GM12878 (cell line): ENCODE results near the gene AOPEP. TPM values are rescaled to one million over a fixed set of nuclear protein-coding genes. Genes with fewer than 3 reads are reported as not detected.

ENCODE experiments used
- ATAC-seq: fragments of 200-7000 bp; cut with Tn5 transposase; 3 replicates; pipeline ENCODE4 v1.9.1; 2020; ENCODE audit warnings: mild to moderate bottlenecking, moderate library complexity
- BruUV-seq: library from RNA; stranded (reverse); fragments of 400-500 nt; replicated peaks from 2 replicates; lab custom pipeline; 2021; lab: Mats Ljungman, UMichigan
- CTCF ChIA-PET: fragments of 300-600 bp; sonication (Branson Sonifier 250); formaldehyde crosslinking; extraction: SDS; loops from one replicate; lab custom pipeline; 2021; ENCODE audit warnings: inconsistent platforms; lab: Yijun Ruan, JAX
- POLR2A ChIA-PET: fragments of 350-600 bp; formaldehyde crosslinking; extraction: SDS; loops from one replicate; lab custom pipeline; 2021; ENCODE audit warnings: inconsistent platforms; lab: Charles Lee
- RAD21 ChIA-PET: fragments of 300-600 bp; sonication (Branson Sonifier 250); formaldehyde crosslinking; loops from one replicate; lab custom pipeline; 2023; ENCODE audit warnings: antibody characterized with exemption; ENCODE audit not compliant: unreplicated experiment; lab: Charles Lee
- SMC1A ChIA-PET: fragments of 300-600 bp; sonication (Branson Sonifier 250); formaldehyde crosslinking; loops from one replicate; lab custom pipeline; 2023; ENCODE audit not compliant: unreplicated experiment, uncharacterized antibody; lab: Charles Lee
- DNase-seq: peaks from one replicate; pipeline ENCODE4 v3.0.0-alpha.2; 2011; ENCODE audit warnings: low read depth, low spot score
- FAIRE-seq: peaks from 3 replicates; lab custom pipeline; 2011; peaks lifted over from hg19 to GRCh38; lab: Jason Lieb, UNC
- H2AFZ ChIP-seq: 2 replicates; pipeline ENCODE4 v1.6.0; 2011; ENCODE audit warnings: low read depth, low read length, control low read depth; ENCODE audit not compliant: control insufficient read depth
- H3K27ac ChIP-seq: 2 replicates; pipeline ENCODE4 v1.5.1; 2011; ENCODE audit warnings: control low read depth; ENCODE audit not compliant: control insufficient read depth, insufficient read depth
- H3K27me3 ChIP-seq, 2 experiments: replicated peaks in 1 of 2; 2 replicates each; pipeline versions ENCODE4 v1.6.0 to v1.6.1; 2011; ENCODE audit warnings: low read length in 1 of 2; ENCODE audit not compliant: control insufficient read depth in 2 of 2, insufficient read depth in 2 of 2
- H3K36me3 ChIP-seq, 2 experiments: 2 replicates each; pipeline ENCODE4 v1.5.1; 2011; ENCODE audit warnings: low read length in 1 of 2; ENCODE audit not compliant: control insufficient read depth in 2 of 2, insufficient read depth in 2 of 2
- H3K4me1 ChIP-seq: 2 replicates; pipeline ENCODE4 v1.6.1; 2011; ENCODE audit warnings: mild to moderate bottlenecking, low read length, moderate library complexity, mixed read lengths; ENCODE audit not compliant: control insufficient read depth, insufficient read depth
- H3K4me2 ChIP-seq: 2 replicates; pipeline ENCODE4 v1.6.0; 2011; ENCODE audit warnings: control low read depth; ENCODE audit not compliant: control insufficient read depth, insufficient read depth
- H3K4me3 ChIP-seq: fragments of 200-600 bp; sonication (generic); 2 replicates; pipeline ENCODE4 v1.5.1; 2016
- H3K79me2 ChIP-seq: 2 replicates; pipeline ENCODE4 v1.6.0; 2011; ENCODE audit warnings: low read length; ENCODE audit not compliant: control insufficient read depth, insufficient read depth
- H3K9ac ChIP-seq: 2 replicates; pipeline ENCODE4 v1.8.0; 2011; ENCODE audit warnings: low read length, control low read depth, mixed read lengths; ENCODE audit not compliant: control insufficient read depth, insufficient read depth
- H3K9me3 ChIP-seq: replicated peaks from 3 replicates; pipeline ENCODE4 v1.5.1; 2011; ENCODE audit warnings: mild to moderate bottlenecking, low read length; ENCODE audit not compliant: control insufficient read depth, insufficient read depth
- H4K20me1 ChIP-seq: 2 replicates; pipeline ENCODE4 v1.6.0; 2011; ENCODE audit not compliant: control insufficient read depth, insufficient read depth
- BCL11A ChIP-seq: IDR thresholded peaks from 2 replicates; pipeline ENCODE4 v1.6.1; 2011; ENCODE audit warnings: low read depth, low read length
- RCOR1 ChIP-seq: conservative IDR thresholded peaks from 2 replicates; pipeline ENCODE4 v1.6.1; 2012; ENCODE audit warnings: low read depth, low read length, improper control_type of control experiment
- SMAD1 ChIP-seq: fragments of 450-650 bp; IDR thresholded peaks from 2 replicates; pipeline ENCODE4 v1.6.1; 2018; ENCODE audit warnings: mild to moderate bottlenecking, low read depth; ENCODE audit not compliant: partially characterized antibody
- TARDBP ChIP-seq: IDR thresholded peaks from 2 replicates; pipeline ENCODE4 v1.6.1; 2016; ENCODE audit warnings: borderline replicate concordance
- TBL1XR1 ChIP-seq: IDR thresholded peaks from 2 replicates; pipeline ENCODE4 v1.6.1; 2012; ENCODE audit warnings: low read depth, low read length, improper control_type of control experiment
- ZBED1 ChIP-seq: IDR thresholded peaks from 2 replicates; pipeline ENCODE4 v1.6.1; 2016; ENCODE audit warnings: borderline replicate concordance
- ZNF622 ChIP-seq: fragments of 450-650 bp; IDR thresholded peaks from 2 replicates; pipeline ENCODE4 v1.6.1; 2017; ENCODE audit warnings: mild to moderate bottlenecking, inconsistent platforms
- ZSCAN29 ChIP-seq: fragments of 450-650 bp; IDR thresholded peaks from 2 replicates; pipeline ENCODE4 v1.6.1; 2017; ENCODE audit warnings: mild to moderate bottlenecking, moderate library complexity
- WGBS: methylation state at CpG from one replicate; pipeline ENCODE4 v1.1.6; 2016; ENCODE audit warnings: low lambda C conversion rate; ENCODE audit not compliant: insufficient replicate concordance, insufficient coverage; ENCODE audit errors: missing lambda C conversion rate; 5-methylcytosine and 5-hydroxymethylcytosine counted together
- in situ Hi-C: fragments of 300-500 bp; cut with MboI; formaldehyde crosslinking; loops from 9 replicates; pipeline ENCODE4 v1.14.3; 2018; ENCODE audit warnings: mixed read lengths
- intact Hi-C: fragments of 100-400 bp; cut with micrococcal nuclease; formaldehyde crosslinking; loops from one replicate; pipeline ENCODE4 v1.14.2; 2022; ENCODE audit not compliant: unreplicated experiment
- polyA plus RNA-seq, 11 experiments: library from polyadenylated mRNA; depleted of rRNA in 4 of 11; unstranded in 6 of 11; stranded (reverse) in 5 of 11; fragments of >200 nt; fragmentation: Nextera tagmentation in 4 of 11; fragmentation: Illumina TruSeq in 1 of 11; extraction: Ambion mirVana in 4 of 11; extraction: Trizol in 1 of 11; gene quantifications; 1 replicate in 1 of 11; 2 replicates in 10 of 11; pipeline versions ENCODE4 v1.2.1 to v1.2.3, GENCODE V29; 2011 to 2016; ENCODE audit warnings: inconsistent platforms in 2 of 11, missing spikeins in 2 of 11, low read depth in 1 of 11
- total RNA-seq, 4 experiments: library from RNA; depleted of rRNA in 3 of 4; stranded (reverse); fragments of >200 nt in 3 of 4; fragmentation: Illumina TruSeq in 1 of 4; extraction: Trizol in 1 of 4; gene quantifications; 2 replicates each; pipeline versions ENCODE4 v1.2.1 to v1.2.3, GENCODE V29; 2013 to 2021
- TF ChIP-seq, protein P1 (sequence below): IDR thresholded peaks from 2 replicates; pipeline ENCODE4 v1.6.1; 2012; ENCODE audit warnings: low read depth, low read length, improper control_type of control experiment
- TF ChIP-seq, protein P2 (sequence below): fragments of 150-350 bp; IDR thresholded peaks from 2 replicates; pipeline ENCODE4 v1.6.1; 2014; ENCODE audit warnings: mild to moderate bottlenecking, low read depth, low read length
- TF ChIP-seq, protein P3 (sequence below): IDR thresholded peaks from 2 replicates; pipeline ENCODE4 v1.6.1; 2011; ENCODE audit warnings: borderline replicate concordance, low read depth, mild to moderate bottlenecking, moderate library complexity, low read length; ENCODE audit not compliant: insufficient read depth, poor library complexity, severe bottlenecking
- TF ChIP-seq, protein P4 (sequence below): fragments of 450-650 bp; IDR thresholded peaks from 2 replicates; pipeline ENCODE4 v1.6.1; 2017; ENCODE audit warnings: mild to moderate bottlenecking, low read depth, inconsistent platforms; ENCODE audit not compliant: poor library complexity, severe bottlenecking
- TF ChIP-seq, protein P5 (sequence below): fragments of 450-650 bp; IDR thresholded peaks from 2 replicates; pipeline ENCODE4 v1.6.1; 2017; ENCODE audit warnings: antibody characterized with exemption, mild to moderate bottlenecking, moderate library complexity

The AOPEP gene
- total and polyA plus RNA-seq, 10 of the 15 experiments (the other 5 are each of a cell fraction or from before 2014, with no cell fraction given): 2.3 to 16.9 (median 10.1) TPM

DNA sequence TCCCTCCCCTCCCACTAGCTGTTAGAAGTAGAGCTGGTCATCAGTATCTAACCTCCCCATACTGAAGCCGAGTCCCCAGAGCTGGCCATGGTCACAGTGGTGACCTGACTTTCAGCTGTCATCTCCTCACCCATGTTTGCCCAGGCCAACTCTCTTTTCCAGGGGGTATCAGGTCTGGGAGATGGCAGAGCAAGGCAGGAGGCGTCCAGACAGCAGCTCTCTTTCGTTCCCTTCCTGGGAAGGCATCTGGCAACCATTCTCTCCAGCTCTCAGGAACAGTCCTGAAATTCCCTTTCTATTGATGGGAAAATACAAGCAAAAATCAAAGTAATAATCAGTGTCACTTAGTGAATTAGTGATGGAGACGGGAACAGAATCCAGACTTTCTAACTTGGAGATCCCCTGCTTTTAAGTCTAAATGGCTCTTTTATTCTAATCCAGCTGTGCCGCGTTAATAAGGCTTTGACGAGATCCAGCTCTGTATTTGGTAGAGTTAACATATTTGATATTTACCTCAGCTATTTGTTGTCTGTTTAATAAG is 21.3 kb upstream of the AOPEP start:
- intact Hi-C loops: no loop called here

More for the DNA sequence above, 21.3 kb upstream of the AOPEP start:
- Histone ChIP-seq H3K36me3 (no peaks in the 10 kb centered on the region), H2AFZ (no peak overlapping the region), H3K9me3 (no peaks in the 10 kb centered on the region), H3K79me2 (no peaks in the 10 kb centered on the region), H3K27ac (no peak overlapping the region), H3K4me3 (no peak overlapping the region), H3K4me1 (no peaks in the 10 kb centered on the region), H4K20me1 (no peaks in the 10 kb centered on the region), H3K9ac (no peak overlapping the region), H3K4me2 (no peak overlapping the region), H3K27me3 (no peaks in the 10 kb centered on the region; a peak in 1 of 4 replicates)
- RAD21 ChIA-PET: no interaction called here
- POLR2A ChIA-PET: no interaction called here
- TF ChIP-seq, protein P1, sequence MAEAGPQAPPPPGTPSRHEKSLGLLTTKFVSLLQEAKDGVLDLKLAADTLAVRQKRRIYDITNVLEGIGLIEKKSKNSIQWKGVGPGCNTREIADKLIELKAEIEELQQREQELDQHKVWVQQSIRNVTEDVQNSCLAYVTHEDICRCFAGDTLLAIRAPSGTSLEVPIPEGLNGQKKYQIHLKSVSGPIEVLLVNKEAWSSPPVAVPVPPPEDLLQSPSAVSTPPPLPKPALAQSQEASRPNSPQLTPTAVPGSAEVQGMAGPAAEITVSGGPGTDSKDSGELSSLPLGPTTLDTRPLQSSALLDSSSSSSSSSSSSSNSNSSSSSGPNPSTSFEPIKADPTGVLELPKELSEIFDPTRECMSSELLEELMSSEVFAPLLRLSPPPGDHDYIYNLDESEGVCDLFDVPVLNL: no peak
- TF ChIP-seq RCOR1 (no peak), ZNF622 (no peak), ZSCAN29 (no peak), TBL1XR1 (no peak), ZBED1 (no peak), SMAD1 (no peak), TARDBP (no peak), BCL11A (no peak)
- TF ChIP-seq, protein P2, sequence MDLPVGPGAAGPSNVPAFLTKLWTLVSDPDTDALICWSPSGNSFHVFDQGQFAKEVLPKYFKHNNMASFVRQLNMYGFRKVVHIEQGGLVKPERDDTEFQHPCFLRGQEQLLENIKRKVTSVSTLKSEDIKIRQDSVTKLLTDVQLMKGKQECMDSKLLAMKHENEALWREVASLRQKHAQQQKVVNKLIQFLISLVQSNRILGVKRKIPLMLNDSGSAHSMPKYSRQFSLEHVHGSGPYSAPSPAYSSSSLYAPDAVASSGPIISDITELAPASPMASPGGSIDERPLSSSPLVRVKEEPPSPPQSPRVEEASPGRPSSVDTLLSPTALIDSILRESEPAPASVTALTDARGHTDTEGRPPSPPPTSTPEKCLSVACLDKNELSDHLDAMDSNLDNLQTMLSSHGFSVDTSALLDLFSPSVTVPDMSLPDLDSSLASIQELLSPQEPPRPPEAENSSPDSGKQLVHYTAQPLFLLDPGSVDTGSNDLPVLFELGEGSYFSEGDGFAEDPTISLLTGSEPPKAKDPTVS: no peak
- TF ChIP-seq, protein P3, sequence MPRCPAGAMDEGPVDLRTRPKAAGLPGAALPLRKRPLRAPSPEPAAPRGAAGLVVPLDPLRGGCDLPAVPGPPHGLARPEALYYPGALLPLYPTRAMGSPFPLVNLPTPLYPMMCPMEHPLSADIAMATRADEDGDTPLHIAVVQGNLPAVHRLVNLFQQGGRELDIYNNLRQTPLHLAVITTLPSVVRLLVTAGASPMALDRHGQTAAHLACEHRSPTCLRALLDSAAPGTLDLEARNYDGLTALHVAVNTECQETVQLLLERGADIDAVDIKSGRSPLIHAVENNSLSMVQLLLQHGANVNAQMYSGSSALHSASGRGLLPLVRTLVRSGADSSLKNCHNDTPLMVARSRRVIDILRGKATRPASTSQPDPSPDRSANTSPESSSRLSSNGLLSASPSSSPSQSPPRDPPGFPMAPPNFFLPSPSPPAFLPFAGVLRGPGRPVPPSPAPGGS: no peak
- TF ChIP-seq, protein P4, sequence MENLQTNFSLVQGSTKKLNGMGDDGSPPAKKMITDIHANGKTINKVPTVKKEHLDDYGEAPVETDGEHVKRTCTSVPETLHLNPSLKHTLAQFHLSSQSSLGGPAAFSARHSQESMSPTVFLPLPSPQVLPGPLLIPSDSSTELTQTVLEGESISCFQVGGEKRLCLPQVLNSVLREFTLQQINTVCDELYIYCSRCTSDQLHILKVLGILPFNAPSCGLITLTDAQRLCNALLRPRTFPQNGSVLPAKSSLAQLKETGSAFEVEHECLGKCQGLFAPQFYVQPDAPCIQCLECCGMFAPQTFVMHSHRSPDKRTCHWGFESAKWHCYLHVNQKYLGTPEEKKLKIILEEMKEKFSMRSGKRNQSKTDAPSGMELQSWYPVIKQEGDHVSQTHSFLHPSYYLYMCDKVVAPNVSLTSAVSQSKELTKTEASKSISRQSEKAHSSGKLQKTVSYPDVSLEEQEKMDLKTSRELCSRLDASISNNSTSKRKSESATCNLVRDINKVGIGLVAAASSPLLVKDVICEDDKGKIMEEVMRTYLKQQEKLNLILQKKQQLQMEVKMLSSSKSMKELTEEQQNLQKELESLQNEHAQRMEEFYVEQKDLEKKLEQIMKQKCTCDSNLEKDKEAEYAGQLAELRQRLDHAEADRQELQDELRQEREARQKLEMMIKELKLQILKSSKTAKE: no peak
- TF ChIP-seq, protein P5, sequence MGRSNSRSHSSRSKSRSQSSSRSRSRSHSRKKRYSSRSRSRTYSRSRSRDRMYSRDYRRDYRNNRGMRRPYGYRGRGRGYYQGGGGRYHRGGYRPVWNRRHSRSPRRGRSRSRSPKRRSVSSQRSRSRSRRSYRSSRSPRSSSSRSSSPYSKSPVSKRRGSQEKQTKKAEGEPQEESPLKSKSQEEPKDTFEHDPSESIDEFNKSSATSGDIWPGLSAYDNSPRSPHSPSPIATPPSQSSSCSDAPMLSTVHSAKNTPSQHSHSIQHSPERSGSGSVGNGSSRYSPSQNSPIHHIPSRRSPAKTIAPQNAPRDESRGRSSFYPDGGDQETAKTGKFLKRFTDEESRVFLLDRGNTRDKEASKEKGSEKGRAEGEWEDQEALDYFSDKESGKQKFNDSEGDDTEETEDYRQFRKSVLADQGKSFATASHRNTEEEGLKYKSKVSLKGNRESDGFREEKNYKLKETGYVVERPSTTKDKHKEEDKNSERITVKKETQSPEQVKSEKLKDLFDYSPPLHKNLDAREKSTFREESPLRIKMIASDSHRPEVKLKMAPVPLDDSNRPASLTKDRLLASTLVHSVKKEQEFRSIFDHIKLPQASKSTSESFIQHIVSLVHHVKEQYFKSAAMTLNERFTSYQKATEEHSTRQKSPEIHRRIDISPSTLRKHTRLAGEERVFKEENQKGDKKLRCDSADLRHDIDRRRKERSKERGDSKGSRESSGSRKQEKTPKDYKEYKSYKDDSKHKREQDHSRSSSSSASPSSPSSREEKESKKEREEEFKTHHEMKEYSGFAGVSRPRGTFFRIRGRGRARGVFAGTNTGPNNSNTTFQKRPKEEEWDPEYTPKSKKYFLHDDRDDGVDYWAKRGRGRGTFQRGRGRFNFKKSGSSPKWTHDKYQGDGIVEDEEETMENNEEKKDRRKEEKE: no peak
- FAIRE-seq: no peak
- CTCF ChIA-PET: interaction anchor here (1.1 to 1.2 kb wide), 2 partner anchors 212 to 463 kb away, joined by 3 read pairs; no protein-coding TSS in a partner anchor
- DNase-seq: no peak
- in situ Hi-C loops: no loop called here
- no peak for ATAC-seq
- 41% methylated on average over 7 of the region's 7 CpGs for WGBS
- no TSS peak for BruUV-seq
- SMC1A ChIA-PET: interaction anchor here (2.0 kb wide), 1 partner anchor 24 kb away, joined by 5 read pairs; no protein-coding TSS in a partner anchor
